GM12801 (cell line): ENCODE data around the gene TMEM38A.

Experiments
- CTCF ChIP-seq: IDR thresholded peaks from one replicate; pipeline ENCODE4 v1.5.1; 2011; ENCODE audit warnings: control low read depth; ENCODE audit not compliant: insufficient read length; ENCODE audit errors: extremely low read depth

Gene TMEM38A

GRCh38 chr19:16682539-16682938, 21.6 kb downstream of the TMEM38A start:
- TF ChIP-seq CTCF = no peak

DNA sequence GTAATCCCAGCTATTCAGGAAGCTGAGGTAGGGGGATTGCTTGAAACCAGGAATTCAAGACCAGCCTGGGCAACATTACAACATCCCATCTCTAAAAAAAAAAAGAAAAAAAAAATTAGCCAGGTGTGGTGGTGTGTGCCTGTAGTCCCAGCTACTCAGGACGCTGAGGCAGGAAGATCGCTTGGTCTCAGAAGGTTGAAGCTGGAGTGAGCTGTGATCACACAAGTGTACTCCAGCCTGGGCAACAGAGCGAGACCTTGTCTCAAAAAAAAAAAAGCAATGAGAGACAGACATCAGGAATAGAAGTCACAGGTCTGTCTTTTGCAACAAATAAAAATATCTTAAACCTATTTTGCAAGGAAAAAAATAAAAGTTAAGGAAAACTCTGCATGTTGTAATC, 23.3 kb downstream of the TMEM38A start:
- no peak for TF ChIP-seq CTCF

- no peak for TF ChIP-seq CTCF
These were observed 27.1 kb downstream of the TMEM38A start for GRCh38 chr19:16688084-16688483.

DNA sequence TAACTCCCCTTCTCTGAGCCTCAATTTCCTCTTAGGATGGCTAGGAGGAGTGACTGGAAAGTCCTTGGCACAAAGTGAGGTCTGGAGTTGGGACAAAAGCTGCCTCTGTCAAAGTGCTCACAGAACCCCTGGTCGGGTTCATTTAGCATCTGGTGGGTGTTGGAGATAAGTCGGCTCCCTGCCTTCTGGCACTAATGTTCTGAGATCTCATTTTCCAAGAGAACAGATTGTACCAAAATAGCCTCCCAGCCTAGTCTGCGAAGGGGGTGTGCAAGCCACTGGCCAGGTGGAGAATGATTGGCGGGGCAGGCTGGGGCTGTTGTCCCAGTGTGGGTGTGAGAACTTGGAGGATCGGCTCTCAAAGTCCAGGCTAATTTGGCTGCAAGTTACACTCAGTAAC, 38.0 kb downstream of the TMEM38A start:
- no peak for TF ChIP-seq CTCF

GRCh38 chr19:16702123-16702522, 41.2 kb downstream of the TMEM38A start:
- no peak for TF ChIP-seq CTCF

DNA sequence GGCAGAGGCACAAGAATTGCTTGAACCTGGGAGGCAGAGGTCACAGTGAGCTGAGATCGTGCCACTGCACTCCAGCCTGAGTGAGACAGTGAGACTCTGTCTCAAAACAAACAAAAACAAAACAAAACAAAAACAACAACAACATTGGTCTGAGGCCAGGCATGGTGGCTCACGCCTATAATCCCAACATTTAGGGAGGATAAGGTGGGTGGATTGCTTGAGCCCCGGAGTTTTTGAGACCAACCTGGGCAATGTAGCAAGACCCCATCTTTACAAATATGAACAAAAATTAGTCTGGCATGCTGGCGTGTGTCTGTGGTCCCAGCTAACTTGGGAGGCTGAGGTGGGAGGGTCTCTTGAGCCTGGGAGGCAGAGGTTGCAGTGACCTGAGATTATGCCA, 42.7 kb downstream of the TMEM38A start:
- no peak for TF ChIP-seq CTCF

- no peak for TF ChIP-seq CTCF
These were observed 53.9 kb downstream of the TMEM38A start for GRCh38 chr19:16714702-16715287.

- TF ChIP-seq CTCF = no peak
These were observed 54.7 kb downstream of the TMEM38A start for GRCh38 chr19:16715611-16716010.
